Ovary (tissue), 9 donors: ENCODE results near the gene RNASE13. TPM values are rescaled to one million over a fixed set of nuclear protein-coding genes. Genes with fewer than 3 reads are reported as not detected.
A peak's percentile ranks its signal among the peaks of the same experiment; 100 is the strongest.

Experiments
- DNase-seq, 5 donors: peaks; one replicate each; pipeline ENCODE4 v3.0.0-alpha.2; 2019 to 2020
- H3K27ac ChIP-seq, 2 donors: fragments of 200-600 bp; one replicate each; pipeline versions ENCODE4 v1.5.1 to v1.8.0; 2019 to 2022
- H3K27me3 ChIP-seq: fragments of 200-600 bp; one replicate; pipeline ENCODE4 v1.8.0; 2022
- H3K36me3 ChIP-seq: fragments of 200-600 bp; sonication (generic); one replicate; pipeline ENCODE4 v1.5.1; 2019
- H3K4me1 ChIP-seq: one replicate; pipeline ENCODE4 v1.8.1; 2013; ENCODE audit warnings: mild to moderate bottlenecking, moderate library complexity; ENCODE audit not compliant: insufficient read depth
- H3K4me3 ChIP-seq: fragments of 200-600 bp; sonication (generic); one replicate; pipeline ENCODE4 v1.5.1; 2017
- H3K9me3 ChIP-seq, 2 donors: fragments of 200-600 bp in 1 of 2; sonication (generic) in 1 of 2; one replicate each; pipeline versions ENCODE4 v1.5.1 to v1.8.1; 2013 to 2019; ENCODE audit warnings: mild to moderate bottlenecking in 1 of 2, moderate library complexity in 1 of 2
- CTCF ChIP-seq, 3 donors: fragments of 450-650 bp in 2 of 3; fragments of 200-600 bp in 1 of 3; IDR thresholded peaks; one replicate each; pipeline versions ENCODE4 v1.5.1 to v1.8.0; 2016 to 2022; ENCODE audit warnings: antibody characterized with exemption in 3 of 3, mild to moderate bottlenecking in 1 of 3
- EP300 ChIP-seq: sonication (generic); formaldehyde crosslinking; IDR thresholded peaks from one replicate; pipeline ENCODE4 v1.6.1; 2017; ENCODE audit warnings: antibody characterized with exemption
- POLR2A ChIP-seq: fragments of 450-650 bp; IDR thresholded peaks from one replicate; pipeline ENCODE4 v1.6.1; 2017; ENCODE audit warnings: antibody characterized with exemption, mild to moderate bottlenecking, moderate library complexity
- WGBS, 3 donors: extraction: QIAGEN DNeasy Blood & Tissue Kit in 1 of 3; methylation state at CpG; one replicate each; pipeline versions ENCODE4 v1.1.5 to v1.1.7; 2013 to 2017; 5-methylcytosine and 5-hydroxymethylcytosine counted together
- intact Hi-C, 4 donors: fragments of 100-400 bp; cut with DNase I; formaldehyde crosslinking; loops; one replicate each; pipeline versions ENCODE4 v1.11.0 to v1.15.1; 2022 to 2023
- polyA plus RNA-seq, 2 donors: library from polyadenylated mRNA; stranded (reverse); fragments of 200-250 nt in 1 of 2; fragments of 350-450 nt in 1 of 2; fragmentation: Illumina TruSeq in 1 of 2; extraction: RNeasy Lipid Tissue Mini Kit (QIAGEN cat#74804) in 1 of 2; gene quantifications; one replicate each; pipeline ENCODE4 v1.2.3, GENCODE V29; 2013 to 2014
- total RNA-seq, 7 donors: library from RNA; depleted of rRNA in 2 of 7; stranded (reverse); fragments of >200 nt in 2 of 7; fragmentation: NEBNext Ultra II Directional in 3 of 7; extraction: Animal tissue kit (Norgen Biotek cat#: 25700) in 3 of 7; gene quantifications; one replicate each; pipeline versions ENCODE4 v1.1.0 to v1.2.4, GENCODE V29; 2016 to 2023
- donor health status: DM: no; HTN: no; CAD: no; lungs with moderate emphysema.
- donor health status: DM: no; HTN: no; CAD: no.
- donor health status: Bipolar disorder and iron deficiency.
- donor health status: DM: yes; HTN: yes; CAD: no.
- donor health status: DM: no; HTN: no; CAD: no.
- donor health status: DM: yes; HTN: yes; CAD: no.

Gene RNASE13
- total and polyA plus RNA-seq, 9 donors: not detected

- no peak overlapping the region for H3K27ac ChIP-seq
- intact Hi-C loops: no loop called here
These were observed 40.0 kb upstream of the RNASE13 start for GRCh38 chr14:21074398-21075272.

GRCh38 chr14:21073921-21074320, 39.3 kb upstream of the RNASE13 start:
- no peak for DNase-seq
- Histone ChIP-seq H3K36me3 (no peaks in the 10 kb centered on the region), H3K27ac (no peak overlapping the region), H3K27me3 (no peaks in the 10 kb centered on the region), H3K9me3 (no peaks in the 10 kb centered on the region), H3K4me3 (no peak overlapping the region), H3K4me1 (peaks cover 1% of the 10 kb centered on the region)
- 83 to 84% (median 84%) methylated on average over 7 to 9 of the region's 9 CpGs for WGBS, 3 donors
- intact Hi-C loops: no loop called here
- no peak for TF ChIP-seq POLR2A
- TF ChIP-seq CTCF (IDR thresholded peaks at IDR 0.05): no peak
- TF ChIP-seq EP300: no peak

More at GRCh38 chr14:21074398-21075272, 40.0 kb upstream of the RNASE13 start:
- Histone ChIP-seq H3K36me3 (no peaks in the 10 kb centered on the region), H3K9me3 (no peaks in the 10 kb centered on the region), H3K4me3 (no peak overlapping the region), H3K4me1 (peaks cover 1% of the 10 kb centered on the region), H3K27me3 (no peaks in the 10 kb centered on the region)
- peak in 1 of 5 donors; percentile 33 for DNase-seq
- 80 to 84% (median 83%) methylated on average over 26 of the region's 26 CpGs for WGBS, 3 donors
- no peak for TF ChIP-seq CTCF (IDR thresholded peaks at IDR 0.05)
- no peak for TF ChIP-seq EP300
- no peak for TF ChIP-seq POLR2A

- H3K4me3 ChIP-seq: no peak overlapping the region
- H3K4me1 ChIP-seq: peaks cover 1% of the 10 kb centered on the region
- DNase-seq: peak in 1 of 5 donors; percentile 31
- H3K27ac ChIP-seq: peak overlapping the region; percentile 94 to 95
- H3K9me3 ChIP-seq: no peaks in the 10 kb centered on the region
- 82 to 88% (median 86%) methylated on average over 9 of the region's 9 CpGs for WGBS, 3 donors
- TF ChIP-seq POLR2A (no peak), CTCF (IDR thresholded peaks at IDR 0.05) (no peak), EP300 (no peak)
- no peaks in the 10 kb centered on the region for H3K27me3 ChIP-seq
- intact Hi-C loops: no loop called here
- no peaks in the 10 kb centered on the region for H3K36me3 ChIP-seq
These were observed 38.3 kb upstream of the RNASE13 start for GRCh38 chr14:21072781-21073339.

- WGBS, 3 donors: 6 to 19% (median 10%) methylated on average over 4 of the region's 4 CpGs
- Histone ChIP-seq H3K9me3 (no peaks in the 10 kb centered on the region), H3K4me3 (peak overlapping the region; percentile 91), H3K4me1 (peaks cover 1% of the 10 kb centered on the region), H3K27me3 (no peaks in the 10 kb centered on the region), H3K27ac (peak overlapping the region; percentile 94 to 95), H3K36me3 (no peaks in the 10 kb centered on the region)
- TF ChIP-seq EP300 (no peak), POLR2A (no peak), CTCF (IDR thresholded peaks at IDR 0.05) (no peak)
- DNase-seq: peak in 1 of 5 donors; percentile 37
- intact Hi-C loops: no loop called here
These were observed 37.4 kb upstream of the RNASE13 start for GRCh38 chr14:21072031-21072473.
